ENCODE results near the gene CR1L. TPM values are rescaled to one million over a fixed set of nuclear protein-coding genes. Genes with fewer than 3 reads are reported as not detected.
A peak's percentile ranks its signal among the peaks of the same experiment; 100 is the strongest.
"Not testable (repeated sequence)": the region's sequence is repeated elsewhere in the genome, so short reads cannot be mapped to it uniquely, and the experiment has no call there.

CR1L gene
- total RNA-seq, 1 experiment from 2014 or later = not detected

GRCh38 chr1:207737503-207738157 is 92.7 kb downstream of the CR1L start:
- in situ Hi-C loops (cut with HindIII; ENCODE audit: low sequenced_read_pairs) = not testable (repeated sequence)

GRCh38 chr1:207738158-207738659 is 93.3 kb downstream of the CR1L start:
- DNase-seq (ENCODE audit: low spot score); in situ Hi-C loops (cut with HindIII; ENCODE audit: low sequenced_read_pairs): not testable (repeated sequence)

More at GRCh38 chr1:207737503-207738157, 92.7 kb downstream of the CR1L start:
- DNase-seq (ENCODE audit: low spot score) = not testable (repeated sequence)

- in situ Hi-C loops (cut with HindIII; ENCODE audit: low sequenced_read_pairs) = no loop called here
- no peak for DNase-seq (ENCODE audit: low spot score)
Measured at GRCh38 chr1:207740207-207740606, 95.3 kb downstream of the CR1L start.

- no peak for DNase-seq (ENCODE audit: low spot score)
- in situ Hi-C loops (cut with HindIII; ENCODE audit: low sequenced_read_pairs) = no loop called here
Measured at GRCh38 chr1:207742850-207743555, 98.1 kb downstream of the CR1L start.

- no peak for DNase-seq (ENCODE audit: low spot score)
- in situ Hi-C loops (cut with HindIII; ENCODE audit: low sequenced_read_pairs) = no loop called here
Measured at GRCh38 chr1:207744000-207744534, 99.1 kb downstream of the CR1L start.

GRCh38 chr1:207745285-207745684 is 100.4 kb downstream of the CR1L start:
- in situ Hi-C loops (cut with HindIII; ENCODE audit: low sequenced_read_pairs) = no loop called here

GRCh38 chr1:207745839-207746767 is 101.2 kb downstream of the CR1L start:
- in situ Hi-C loops (cut with HindIII; ENCODE audit: low sequenced_read_pairs) = no loop called here
- no peak for DNase-seq (ENCODE audit: low spot score)

More at GRCh38 chr1:207745285-207745684, 100.4 kb downstream of the CR1L start:
- no peak for DNase-seq (ENCODE audit: low spot score)

- in situ Hi-C loops (cut with HindIII; ENCODE audit: low sequenced_read_pairs) = no loop called here
- no peak for DNase-seq (ENCODE audit: low spot score)
Measured at GRCh38 chr1:207747627-207748492, 102.9 kb downstream of the CR1L start.

- no peak for DNase-seq (ENCODE audit: low spot score)
- in situ Hi-C loops (cut with HindIII; ENCODE audit: low sequenced_read_pairs) = no loop called here
Measured at GRCh38 chr1:207748737-207749528, 104.0 kb downstream of the CR1L start.

GRCh38 chr1:207750631-207751305 is 105.8 kb downstream of the CR1L start:
- in situ Hi-C loops (cut with HindIII; ENCODE audit: low sequenced_read_pairs) = no loop called here
- no peak for DNase-seq (ENCODE audit: low spot score)

GRCh38 chr1:207751463-207751789 is 106.5 kb downstream of the CR1L start:
- in situ Hi-C loops (cut with HindIII; ENCODE audit: low sequenced_read_pairs); DNase-seq (ENCODE audit: low spot score): not testable (repeated sequence)

GRCh38 chr1:207751790-207752455 is 107.0 kb downstream of the CR1L start, which contains the start of gene CD46:
TSS of gene CD46 (plus strand) at chr1:207752054. CDS start at chr1:207752213, 159 bp downstream.
- peak; percentile 96 for DNase-seq (ENCODE audit: low spot score)

GRCh38 chr1:207752456-207752998 is 107.6 kb downstream of the CR1L start:
- in situ Hi-C loops (cut with HindIII; ENCODE audit: low sequenced_read_pairs) = no loop called here

More at GRCh38 chr1:207751790-207752455, 107.0 kb downstream of the CR1L start, which contains the start of gene CD46:
- in situ Hi-C loops (cut with HindIII; ENCODE audit: low sequenced_read_pairs) = no loop called here

GRCh38 chr1:207753611-207754010 is 108.7 kb downstream of the CR1L start:
- DNase-seq (ENCODE audit: low spot score) = no peak
- in situ Hi-C loops (cut with HindIII; ENCODE audit: low sequenced_read_pairs) = no loop called here

More at GRCh38 chr1:207752456-207752998, 107.6 kb downstream of the CR1L start:
- peak; percentile 30 for DNase-seq (ENCODE audit: low spot score)

GRCh38 chr1:207754011-207754410 is 109.1 kb downstream of the CR1L start:
- in situ Hi-C loops (cut with HindIII; ENCODE audit: low sequenced_read_pairs) = no loop called here
- no peak for DNase-seq (ENCODE audit: low spot score)

Measured in G401 (cell line).